IMR-90 (cell line): ENCODE data around the gene CDC42SE1. TPM values are rescaled to one million over a fixed set of nuclear protein-coding genes. Genes with fewer than 3 reads are reported as not detected.
A peak's percentile ranks its signal among the peaks of the same experiment; 100 is the strongest.

Experiments
- ATAC-seq: fragments of 200-7000 bp; cut with Tn5 transposase; 2 replicates; pipeline ENCODE4 v1.9.1; 2020; ENCODE audit warnings: low read depth, mild to moderate bottlenecking, moderate library complexity
- BruUV-seq: library from RNA; stranded (reverse); fragments of 400-500 nt; replicated peaks from 2 replicates; lab custom pipeline; 2021; lab: Mats Ljungman, UMichigan
- CTCF ChIA-PET: fragments of 300-600 bp; formaldehyde crosslinking; extraction: SDS; loops from one replicate; lab custom pipeline; 2021; ENCODE audit warnings: antibody characterized with exemption; lab: Yijun Ruan, JAX
- POLR2A ChIA-PET: fragments of 300-600 bp; sonication (Branson Sonifier 250); formaldehyde crosslinking; loops from one replicate; lab custom pipeline; 2022; ENCODE audit warnings: antibody characterized with exemption; ENCODE audit not compliant: unreplicated experiment; lab: Charles Lee
- DNase-seq: peaks from one replicate; pipeline ENCODE4 v3.0.0; 2013
- H2AFZ ChIP-seq: replicated peaks from 2 replicates; pipeline ENCODE3; 2013; ENCODE audit warnings: low read length, mild to moderate bottlenecking; ENCODE audit not compliant: poor library complexity
- H2AK5ac ChIP-seq: 2 replicates; pipeline ENCODE4 v1.6.1; 2013; ENCODE audit warnings: low read depth, low read length, inconsistent platforms
- H2AK9ac ChIP-seq: replicated peaks from 2 replicates; pipeline ENCODE3; 2013; ENCODE audit warnings: mild to moderate bottlenecking, low read depth, low read length, moderate library complexity; ENCODE audit not compliant: poor library complexity
- H2BK120ac ChIP-seq: 2 replicates; pipeline ENCODE4 v1.6.1; 2013; ENCODE audit warnings: low read depth, low read length, inconsistent platforms
- H2BK15ac ChIP-seq: 3 replicates; pipeline ENCODE4 v1.6.1; 2013; ENCODE audit warnings: low read depth, low read length, inconsistent platforms
- H2BK20ac ChIP-seq: 2 replicates; pipeline ENCODE4 v1.6.1; 2013; ENCODE audit warnings: low read depth, mild to moderate bottlenecking, inconsistent platforms, low read length, moderate library complexity
- H2BK5ac ChIP-seq: 2 replicates; pipeline ENCODE4 v1.6.1; 2013; ENCODE audit warnings: mild to moderate bottlenecking, low read depth, low read length, inconsistent platforms; ENCODE audit not compliant: poor library complexity, severe bottlenecking
- H3K14ac ChIP-seq: replicated peaks from 2 replicates; pipeline ENCODE4 v1.6.1; 2013; ENCODE audit warnings: low read depth, low read length, inconsistent platforms
- H3K18ac ChIP-seq: 2 replicates; pipeline ENCODE4 v1.6.1; 2013; ENCODE audit warnings: low read depth, low read length, control low read depth
- H3K23ac ChIP-seq: 2 replicates; pipeline ENCODE4 v1.6.1; 2013; ENCODE audit warnings: low read depth, low read length, inconsistent platforms
- H3K27ac ChIP-seq: 2 replicates; pipeline ENCODE4 v1.5.1; 2013; ENCODE audit warnings: mild to moderate bottlenecking, control low read depth, low read length; ENCODE audit not compliant: insufficient read depth
- H3K27me3 ChIP-seq: 2 replicates; pipeline ENCODE4 v1.6.1; 2013; ENCODE audit warnings: low read length; ENCODE audit not compliant: control insufficient read depth, insufficient read depth
- H3K36me3 ChIP-seq: 2 replicates; pipeline ENCODE4 v1.6.1; 2013; ENCODE audit warnings: low read length, mixed read lengths; ENCODE audit not compliant: control insufficient read depth, insufficient read depth
- H3K4ac ChIP-seq: 2 replicates; pipeline ENCODE4 v1.6.1; 2013; ENCODE audit warnings: low read depth, low read length, inconsistent platforms
- H3K4me1 ChIP-seq: 2 replicates; pipeline ENCODE4 v1.6.1; 2013; ENCODE audit warnings: low read length, mixed read lengths; ENCODE audit not compliant: control insufficient read depth, insufficient read depth
- H3K4me2 ChIP-seq: 2 replicates; pipeline ENCODE4 v1.6.1; 2013; ENCODE audit warnings: low read depth, mild to moderate bottlenecking, control low read depth, low read length, moderate library complexity
- H3K4me3 ChIP-seq: 2 replicates; pipeline ENCODE4 v1.5.1; 2013; ENCODE audit warnings: low read depth, mild to moderate bottlenecking, control low read depth, low read length, moderate library complexity; ENCODE audit not compliant: insufficient read depth
- H3K56ac ChIP-seq: 2 replicates; pipeline ENCODE4 v1.6.1; 2013; ENCODE audit warnings: low read length, inconsistent platforms; ENCODE audit not compliant: insufficient read depth; ENCODE audit errors: extremely low read depth
- H3K79me1 ChIP-seq, 2 experiments: 2 replicates each; pipeline ENCODE4 v1.6.1; 2013; ENCODE audit warnings: low read length in 2 of 2, inconsistent platforms in 1 of 2, low read depth in 1 of 2
- H3K9ac ChIP-seq: 2 replicates; pipeline ENCODE4 v1.6.1; 2013; ENCODE audit warnings: low read depth, low read length, control low read depth
- H3K9me1 ChIP-seq: 2 replicates; pipeline ENCODE4 v1.6.1; 2013; ENCODE audit warnings: low read length, inconsistent platforms; ENCODE audit not compliant: insufficient read depth
- H3K9me3 ChIP-seq: 2 replicates; pipeline ENCODE4 v1.6.1; 2013; ENCODE audit warnings: low read length; ENCODE audit not compliant: control insufficient read depth, insufficient read depth
- H4K20me1 ChIP-seq: 2 replicates; pipeline ENCODE4 v1.6.1; 2013; ENCODE audit warnings: low read length, inconsistent platforms; ENCODE audit not compliant: insufficient read depth
- H4K5ac ChIP-seq: 2 replicates; pipeline ENCODE4 v1.6.1; 2013; ENCODE audit warnings: mild to moderate bottlenecking, low read depth, low read length, control low read depth
- H4K8ac ChIP-seq, 2 experiments: 2 replicates each; pipeline ENCODE4 v1.6.1; 2013; ENCODE audit warnings: low read depth in 2 of 2, low read length in 2 of 2, control low read depth in 1 of 2, inconsistent platforms in 1 of 2
- H4K91ac ChIP-seq: 2 replicates; pipeline ENCODE4 v1.6.1; 2013; ENCODE audit warnings: low read depth, low read length, inconsistent platforms; ENCODE audit not compliant: insufficient read depth
- CHD1 ChIP-seq: IDR thresholded peaks from 2 replicates; pipeline ENCODE4 v1.6.1; 2012; ENCODE audit warnings: low read depth, low read length, improper control_type of control experiment
- CTCF ChIP-seq: conservative IDR thresholded peaks from 2 replicates; pipeline ENCODE4 v1.5.1; 2012; ENCODE audit warnings: mild to moderate bottlenecking, low read depth, low read length, improper control_type of control experiment
- ELK1 ChIP-seq: fragments of 150-350 bp; IDR thresholded peaks from 2 replicates; pipeline ENCODE4 v1.6.1; 2016; ENCODE audit warnings: low read depth, mild to moderate bottlenecking, low read length, moderate library complexity, borderline replicate concordance
- FOS ChIP-seq: fragments of 150-350 bp; IDR thresholded peaks from 2 replicates; pipeline ENCODE4 v1.6.1; 2016; ENCODE audit warnings: low read depth, low read length
- MAFK ChIP-seq: IDR thresholded peaks from 2 replicates; pipeline ENCODE4 v1.6.1; 2012; ENCODE audit warnings: low read depth, low read length, improper control_type of control experiment
- MAZ ChIP-seq: IDR thresholded peaks from 2 replicates; pipeline ENCODE4 v1.6.1; 2012; ENCODE audit warnings: low read depth, mild to moderate bottlenecking, low read length, improper control_type of control experiment, moderate library complexity, borderline replicate concordance
- NFE2L2 ChIP-seq: fragments of 150-350 bp; IDR thresholded peaks from 2 replicates; pipeline ENCODE4 v1.6.1; 2016; ENCODE audit warnings: low read depth, mild to moderate bottlenecking, low read length
- WGBS, 2 experiments: methylation state at CpG; one replicate each; pipeline versions ENCODE4 v1.1.5 to v1.1.7; 2013; ENCODE audit warnings: missing lambda C conversion rate in 2 of 2; ENCODE audit not compliant: insufficient read length in 1 of 2; ENCODE audit errors: extremely low coverage in 2 of 2; 5-methylcytosine and 5-hydroxymethylcytosine counted together
- dilution Hi-C: fragments of 300-500 bp; cut with HindIII; formaldehyde crosslinking; loops from one replicate; pipeline ENCODE4 v1.14.3; 2018; ENCODE audit warnings: low sequenced_read_pairs; ENCODE audit not compliant: unreplicated experiment
- in situ Hi-C: fragments of 300-500 bp; cut with MboI; formaldehyde crosslinking; loops from 3 replicates; pipeline ENCODE4 v1.14.3; 2019; ENCODE audit warnings: low sequenced_read_pairs, inconsistent platforms, mixed read lengths
- intact Hi-C: fragments of 100-400 bp; cut with micrococcal nuclease; formaldehyde crosslinking; loops from 2 replicates; pipeline ENCODE4 v1.10.0; 2022
- polyA plus RNA-seq, 3 experiments: library from polyadenylated mRNA; depleted of rRNA; stranded (reverse); fragments of >200 nt; gene quantifications; 2 replicates each; pipeline ENCODE4 v1.2.3, GENCODE V29; 2012; ENCODE audit warnings: low replicate concordance in 1 of 3
- total RNA-seq: library from RNA; depleted of rRNA; stranded (reverse); fragments of >200 nt; gene quantifications from 2 replicates; pipeline ENCODE4 v1.2.3, GENCODE V29; 2012

The CDC42SE1 gene
- total and polyA plus RNA-seq, 2 of the 4 experiments (the other 2 are of a cell fraction) = 47.0 to 58.5 TPM

GRCh38 chr1:151009206-151009587 is 50.2 kb downstream of the CDC42SE1 start:
- dilution Hi-C loops (no loop called here), intact Hi-C loops (loop anchor here (5.0 to 10.0 kb wide), 2 partner anchors 53 to 444 kb away; partner anchors contain the start of gene MLLT11), in situ Hi-C loops (no loop called here)
- Histone ChIP-seq H2AK5ac (peak overlapping the region; percentile 3; the same call in 1 of the 2 replicates), H4K5ac (no peak overlapping the region), H3K14ac (peak overlapping the region; percentile 8), H3K4me1 (peaks cover 5% of the 10 kb centered on the region; the same call in 1 of the 2 replicates), H2AK9ac (peak overlapping the region; percentile 47), H3K4me3 (peak overlapping the region; percentile 79), H2AFZ (peak overlapping the region; percentile 98), H3K23ac (peak overlapping the region; percentile 98; the same call in 1 of the 2 replicates), H4K91ac (no peak overlapping the region), H2BK120ac (no peak overlapping the region), H3K4ac (0 out of 2 replicates have a peak overlapping the region, but pooled peaks have one; percentile 1), H2BK15ac (no peak overlapping the region; the same call in 2 of the 3 replicates), H2BK20ac (no peak overlapping the region), H4K8ac (peak overlapping the region in 1 of 2 experiments; percentile 73; a peak in 1 of 4 replicates), H3K27ac (peak overlapping the region; percentile 76), H2BK5ac (peak overlapping the region; percentile 3), H3K27me3 (no peaks in the 10 kb centered on the region), H3K9me1 (peaks cover 11% of the 10 kb centered on the region), H3K9me3 (no peaks in the 10 kb centered on the region), H4K20me1 (no peaks in the 10 kb centered on the region), H3K4me2 (peak overlapping the region; percentile 81), H3K79me1 (peaks cover 16 to 52% of the 10 kb centered on the region in 2 experiments), H3K36me3 (no peaks in the 10 kb centered on the region), H3K56ac (peak overlapping the region; percentile 50; the same call in 1 of the 2 replicates), H3K18ac (no peak overlapping the region), H3K9ac (peak overlapping the region; percentile 77)
- ChIA-PET CTCF (no interaction called here), POLR2A (no interaction called here)
- DNase-seq (peak; percentile 86), ATAC-seq (peak; percentile 5)
- no TSS peak for BruUV-seq
- WGBS, 2 experiments = no CpG with 5 or more reads among the region's 3 CpGs
- no peak for TF ChIP-seq NFE2L2
- TF ChIP-seq ELK1 = no peak
- peak; percentile 10; the same call in 1 of the 2 replicates for TF ChIP-seq FOS
- TF ChIP-seq CTCF = no peak
- no peak for TF ChIP-seq CHD1
- TF ChIP-seq MAZ = no peak
- peak; percentile 2; the same call in 1 of the 2 replicates for TF ChIP-seq MAFK
